NT2/D1 (cell line): ENCODE results near the gene KCNJ2.

Source experiments
- SUZ12 ChIP-seq: IDR thresholded peaks from 2 replicates; pipeline ENCODE4 v1.6.1; 2011; ENCODE audit not compliant: insufficient read length, insufficient read depth; ENCODE audit errors: extremely low read depth
- YY1 ChIP-seq: IDR thresholded peaks from 2 replicates; pipeline ENCODE4 v1.6.1; 2011; ENCODE audit not compliant: insufficient read length, insufficient read depth
- ZNF274 ChIP-seq: IDR thresholded peaks from 2 replicates; pipeline ENCODE4 v1.6.1; 2011; ENCODE audit warnings: mild to moderate bottlenecking, low read depth, low read length

- TF ChIP-seq SUZ12 = no peak
- TF ChIP-seq YY1 = no peak
- no peak for TF ChIP-seq ZNF274
These were observed 38.9 kb downstream of the KCNJ2 start for GRCh38 chr17:70208080-70208794.
